Stimulated activated CD4-positive, alpha-beta T cell treated with anti-CD3 and anti-CD28 coated beads, Interleukin-2, amount 100 ng/mL, for 24 hours (primary cell): ENCODE data around the gene CDK5.
"Not testable (repeated sequence)": the region's sequence is repeated elsewhere in the genome, so short reads cannot be mapped to it uniquely, and the experiment has no call there.

Source experiments
- DNase-seq, 2 donors: peaks; one replicate each; pipeline ENCODE4 v3.0.0-alpha.2; 2020

CDK5 gene

GRCh38 chr7:151056666-151057505, 811 bp downstream of the CDK5 start:
- no peak for DNase-seq

GRCh38 chr7:151056283-151056665, 1.4 kb downstream of the CDK5 start:
- no peak for DNase-seq

DNA sequence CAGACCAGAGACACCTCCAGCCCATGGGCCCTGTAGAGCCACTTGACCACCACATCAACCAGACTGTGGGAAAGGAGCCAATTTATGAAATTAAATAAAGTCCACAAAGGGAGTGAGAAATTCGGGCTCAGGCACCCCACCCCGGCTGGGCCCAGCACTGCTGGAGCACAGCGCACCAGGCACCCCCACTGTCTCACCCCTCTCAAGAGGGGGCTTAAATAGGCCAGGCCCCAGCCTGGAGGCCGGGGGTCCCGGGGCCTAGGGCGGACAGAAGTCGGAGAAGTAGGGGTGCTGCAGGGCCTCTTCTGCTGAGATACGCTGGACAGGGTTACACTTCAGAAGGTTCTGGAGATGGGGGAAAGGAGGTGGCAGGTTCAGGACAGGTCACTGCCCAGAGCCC, 3.9 kb downstream of the CDK5 start:
- DNase-seq = no peak

- no peak for DNase-seq
Measured at GRCh38 chr7:151053096-151053495, 4.6 kb downstream of the CDK5 start.

DNA sequence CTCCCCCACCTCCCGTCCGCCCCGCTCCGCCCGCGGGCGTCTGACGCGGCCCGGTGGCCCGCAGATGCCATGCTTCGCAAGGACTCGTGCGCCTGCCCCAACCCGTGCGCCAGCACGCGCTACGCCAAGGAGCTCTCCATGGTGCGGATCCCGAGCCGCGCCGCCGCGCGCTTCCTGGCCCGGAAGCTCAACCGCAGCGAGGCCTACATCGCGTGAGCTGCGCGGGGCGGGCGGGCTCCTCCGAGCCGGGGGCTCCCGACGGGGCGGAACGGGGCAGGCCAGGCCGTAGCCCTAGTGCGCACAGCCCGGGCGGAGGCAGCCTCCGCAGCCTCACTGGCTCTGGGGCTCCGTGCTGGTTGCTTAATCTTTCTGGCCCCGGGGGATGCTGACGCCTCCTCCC, 6.6 kb downstream of the CDK5 start:
- peak; percentile 64 to 66 for DNase-seq

GRCh38 chr7:151048911-151049463, 8.7 kb downstream of the CDK5 start:
- DNase-seq = no peak

GRCh38 chr7:151047976-151048815, 9.5 kb downstream of the CDK5 start, which contains the start of gene ASIC3:
ASIC3 (plus strand) TSS chr7:151048531; CDS start chr7:151048886, 355 bp downstream.
- no peak for DNase-seq

DNA sequence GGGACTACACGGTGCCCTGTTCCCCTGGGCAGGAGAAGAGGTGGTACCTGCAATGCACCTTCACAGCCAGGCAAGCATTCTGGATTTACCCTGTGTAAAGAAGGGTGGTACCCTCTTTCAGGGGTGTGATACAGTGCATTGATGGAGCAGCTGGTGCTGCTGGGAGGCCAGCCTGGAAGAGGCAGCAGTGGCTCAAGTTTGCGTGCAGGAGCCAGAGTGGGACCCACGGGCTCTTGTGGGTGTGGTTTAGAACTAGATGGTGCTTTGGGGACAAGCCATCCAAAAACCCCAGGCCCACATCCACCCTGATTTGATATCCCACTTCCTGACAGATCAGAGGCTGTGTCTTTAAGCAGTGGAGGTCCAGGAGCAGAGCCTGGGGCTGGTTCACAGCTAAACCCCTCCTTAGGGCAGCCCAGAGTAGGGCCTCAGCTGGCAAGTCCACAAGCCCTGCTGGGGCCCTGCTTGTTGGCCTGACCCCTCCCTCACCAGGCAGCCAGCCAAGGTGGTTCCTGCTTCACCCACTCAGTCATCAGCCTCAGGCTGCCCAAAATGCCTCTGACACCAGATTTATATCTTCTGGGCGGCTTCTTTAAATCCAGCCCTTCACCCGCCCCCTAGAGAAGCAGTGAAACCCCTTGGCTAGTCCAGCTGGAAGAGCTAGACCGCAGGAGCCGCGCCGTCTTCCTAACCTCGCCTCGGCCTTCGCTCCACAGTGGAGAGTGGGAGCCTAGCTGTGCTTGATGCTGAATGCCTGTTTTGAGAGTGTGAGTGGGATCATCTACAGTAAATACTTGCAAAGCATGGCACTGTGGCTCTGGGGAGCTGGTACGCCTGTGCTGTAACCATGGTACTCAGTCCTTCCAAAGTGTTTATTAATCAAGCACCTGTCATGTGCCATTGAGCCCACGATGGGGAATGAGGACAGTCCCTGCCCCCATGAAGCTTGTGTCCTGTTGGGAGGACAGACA, 10.8 kb downstream of the CDK5 start:
- DNase-seq = no peak

DNA sequence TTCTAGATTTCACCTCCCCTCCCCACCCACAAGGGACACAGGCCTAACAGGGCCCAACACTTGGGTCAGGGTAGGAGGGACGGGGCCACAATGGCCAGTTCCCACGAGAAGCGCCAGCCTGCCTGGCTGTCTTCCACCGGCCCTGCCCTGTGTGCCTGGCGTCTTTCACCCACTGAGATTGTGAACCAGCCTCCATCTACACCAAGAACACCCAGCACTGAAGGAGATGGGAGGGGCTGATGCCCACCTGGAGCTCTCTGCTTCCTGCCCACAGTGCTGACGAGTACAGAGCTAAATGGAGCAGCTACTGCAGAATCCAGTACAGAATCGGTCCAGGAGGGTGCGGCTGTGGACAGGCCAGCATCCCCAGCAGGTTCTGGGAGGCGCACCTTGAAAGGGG, 11.7 kb downstream of the CDK5 start:
- DNase-seq = no peak

DNA sequence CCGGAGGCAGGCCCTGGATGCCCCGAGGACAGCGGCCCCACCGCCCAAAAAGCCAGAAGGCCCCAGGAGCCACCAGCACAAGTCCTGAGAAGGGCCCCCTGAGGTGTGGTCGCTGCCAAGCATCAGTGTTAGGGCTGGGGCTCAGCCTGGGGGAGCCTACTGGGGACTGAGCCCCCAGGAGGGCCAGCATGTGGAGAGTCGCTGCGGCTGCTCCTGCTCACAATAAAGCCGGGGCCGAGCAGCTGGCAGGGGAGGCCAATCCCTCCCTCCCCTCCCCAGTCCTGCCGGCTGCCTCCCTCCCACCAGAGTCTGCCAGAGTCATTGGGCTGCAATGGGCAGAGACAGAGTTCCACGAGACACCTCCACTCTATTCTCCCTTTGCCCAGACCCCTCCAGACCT, 12.4 kb downstream of the CDK5 start:
- no peak for DNase-seq

DNA sequence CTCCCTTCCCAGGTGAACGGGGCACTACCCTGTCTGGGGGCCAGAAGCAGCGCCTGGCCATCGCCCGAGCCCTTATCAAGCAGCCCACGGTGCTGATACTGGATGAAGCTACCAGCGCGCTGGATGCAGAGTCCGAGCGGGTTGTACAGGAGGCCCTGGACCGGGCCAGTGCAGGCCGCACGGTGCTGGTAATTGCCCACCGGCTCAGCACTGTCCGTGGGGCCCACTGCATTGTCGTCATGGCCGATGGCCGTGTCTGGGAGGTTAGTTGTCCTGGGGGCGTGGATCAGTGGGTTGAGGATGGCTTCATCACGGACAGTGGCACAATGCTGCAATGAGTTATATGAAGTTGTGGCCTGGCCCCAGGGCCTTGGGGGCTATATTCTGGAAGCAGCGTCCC, 13.7 kb downstream of the CDK5 start:
- no peak for DNase-seq

DNA sequence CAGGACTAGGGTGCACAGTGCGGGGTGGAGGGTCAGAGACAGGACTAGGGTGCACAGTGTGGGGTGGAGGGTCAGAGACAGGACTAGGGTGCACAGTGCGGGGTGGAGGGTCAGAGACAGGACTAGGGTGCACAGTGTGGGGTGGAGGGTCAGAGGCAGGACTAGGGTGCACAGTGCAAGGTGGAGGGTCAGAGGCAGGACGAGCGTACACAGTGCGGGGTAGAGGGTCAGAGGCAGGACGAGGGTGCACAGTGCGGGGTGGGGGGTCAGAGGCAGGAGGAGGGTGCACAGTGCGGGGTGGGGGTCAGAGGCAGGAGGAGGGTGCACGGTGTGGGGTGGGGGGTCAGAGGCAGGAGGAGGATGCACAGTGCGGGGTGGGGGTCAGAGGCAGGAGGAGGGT, 14.2 kb downstream of the CDK5 start:
- not testable (repeated sequence) for DNase-seq

DNA sequence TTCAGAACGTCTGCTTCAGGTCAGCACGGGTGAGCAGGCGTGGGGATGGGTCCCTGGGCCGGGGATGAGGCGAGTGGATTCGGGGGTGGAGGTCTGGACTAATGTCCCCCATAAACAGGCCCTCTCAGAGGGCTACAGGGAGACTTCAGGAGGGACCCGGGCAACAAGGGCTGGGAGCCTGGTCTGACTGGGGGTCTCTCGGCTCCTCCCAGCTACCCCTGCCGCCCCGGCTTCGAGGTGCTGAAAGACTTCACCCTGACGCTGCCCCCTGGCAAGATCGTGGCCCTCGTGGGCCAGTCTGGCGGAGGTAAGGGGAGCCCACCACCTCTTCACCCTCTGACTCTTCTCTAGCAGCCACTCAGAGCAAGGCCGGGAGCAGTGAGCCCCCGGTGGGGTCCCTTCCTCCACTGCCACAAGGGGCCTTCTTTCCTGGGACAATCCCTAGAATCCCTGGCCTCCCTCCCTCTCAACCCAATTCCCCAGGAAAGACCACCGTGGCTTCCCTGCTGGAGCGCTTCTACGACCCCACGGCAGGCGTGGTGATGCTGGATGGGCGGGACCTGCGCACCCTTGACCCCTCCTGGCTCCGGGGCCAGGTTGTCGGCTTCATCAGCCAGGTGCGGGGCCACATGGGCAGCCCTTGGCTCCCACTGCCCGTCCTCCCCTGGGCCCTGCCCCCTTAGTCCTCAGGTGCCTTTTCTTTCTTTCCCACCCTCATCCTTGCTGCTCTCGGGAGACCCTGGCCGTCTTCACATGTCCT, 16.9 kb downstream of the CDK5 start:
- DNase-seq = no peak

DNA sequence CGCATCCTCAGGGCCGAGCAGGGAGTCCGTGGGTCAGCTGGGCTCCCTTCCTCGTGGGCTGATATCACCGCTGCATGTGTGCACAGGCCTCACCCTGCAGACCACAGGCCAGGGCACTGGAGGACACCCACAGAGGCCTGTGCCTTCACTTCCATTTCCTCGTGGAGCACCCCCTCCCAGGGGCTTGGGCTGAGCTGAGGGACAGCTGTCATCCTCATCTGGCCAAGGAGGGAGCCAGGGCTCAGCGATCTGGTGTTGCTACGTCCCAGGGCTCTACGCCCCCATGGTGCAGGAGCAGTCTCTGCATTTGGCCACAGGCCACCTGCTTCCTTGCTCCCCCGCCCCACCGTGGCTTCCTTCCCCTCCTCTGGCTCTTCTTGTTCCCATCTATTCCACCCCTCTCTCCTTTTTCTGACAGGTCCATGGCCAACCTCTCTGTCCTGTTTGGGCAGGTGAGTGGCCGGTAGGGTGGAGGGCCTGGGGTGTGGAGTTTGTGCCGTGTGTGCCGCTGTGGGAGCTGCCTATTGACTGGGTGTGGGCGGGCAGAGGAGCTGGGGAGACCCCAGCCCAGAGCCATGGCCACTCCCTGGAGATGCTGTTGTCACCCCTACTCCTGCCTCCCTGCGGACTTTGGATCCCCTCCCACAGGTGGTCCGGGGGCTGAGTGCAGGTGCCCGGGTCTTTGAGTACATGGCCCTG, 17.7 kb downstream of the CDK5 start:
- no peak for DNase-seq

GRCh38 chr7:151038951-151039849, 18.5 kb downstream of the CDK5 start:
- peak; percentile 81 to 84 for DNase-seq

DNA sequence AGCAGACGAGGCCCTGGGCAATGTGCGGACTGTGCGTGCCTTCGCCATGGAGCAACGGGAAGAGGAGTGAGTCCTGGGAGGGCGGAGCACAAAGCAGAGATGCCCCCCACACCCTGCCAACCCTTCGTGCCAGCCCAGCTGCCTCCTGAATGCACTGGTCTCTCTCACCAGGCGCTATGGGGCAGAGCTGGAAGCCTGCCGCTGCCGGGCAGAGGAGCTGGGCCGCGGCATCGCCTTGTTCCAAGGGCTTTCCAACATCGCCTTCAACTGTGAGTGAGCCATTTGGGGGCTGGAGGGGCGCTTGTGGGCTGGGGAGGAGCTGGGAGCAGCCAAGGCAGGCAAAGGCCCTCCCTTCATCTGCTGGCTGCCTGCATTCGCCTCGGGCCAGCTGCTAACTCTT, 21.8 kb downstream of the CDK5 start:
- DNase-seq = no peak

DNA sequence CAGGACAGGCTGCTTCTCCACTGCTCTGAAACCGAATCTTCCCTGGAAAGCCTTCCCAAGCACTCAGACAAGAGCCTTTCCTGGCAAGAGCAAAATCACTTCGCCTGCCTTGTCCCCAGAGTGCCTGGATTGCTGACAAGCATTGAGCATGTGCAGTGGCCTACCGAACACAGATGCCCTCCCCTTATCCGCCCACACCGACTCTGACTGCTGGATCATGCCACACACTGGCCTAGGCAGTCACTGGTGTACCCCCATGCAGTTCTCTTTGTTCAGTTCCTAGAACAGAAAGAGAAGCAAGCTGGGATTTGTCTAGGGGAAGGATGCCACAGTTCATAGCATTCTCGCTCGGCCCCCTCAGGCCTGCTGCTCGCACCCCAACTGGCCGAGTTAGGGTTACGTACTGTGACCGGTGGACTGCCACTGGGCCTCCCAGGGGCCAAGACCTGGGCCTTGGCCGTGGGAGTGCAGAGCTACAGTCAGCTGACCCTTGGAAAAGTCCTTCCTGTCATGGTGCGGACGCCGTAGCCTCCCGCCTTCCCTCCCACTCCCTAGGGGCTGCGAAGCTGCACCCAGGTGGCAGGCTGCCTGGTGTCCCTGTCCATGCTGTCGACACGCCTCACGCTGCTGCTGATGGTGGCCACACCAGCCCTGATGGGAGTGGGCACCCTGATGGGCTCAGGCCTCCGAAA, 22.5 kb downstream of the CDK5 start:
- no peak for DNase-seq

GRCh38 chr7:151034312-151035025, 23.2 kb downstream of the CDK5 start:
- DNase-seq = no peak

GRCh38 chr7:151033864-151034249, 23.8 kb downstream of the CDK5 start:
- no peak for DNase-seq
